Lung (tissue), 12 donors: ENCODE measurements around the gene PLCD3. TPM values are rescaled to one million over a fixed set of nuclear protein-coding genes. Genes with fewer than 3 reads are reported as not detected.
A peak's percentile ranks its signal among the peaks of the same experiment; 100 is the strongest.

ENCODE experiments used
- ATAC-seq: fragments of 200-7000 bp; cut with Tn5 transposase; one replicate; pipeline ENCODE4 v1.9.1; 2020; ENCODE audit warnings: moderate number of reproducible peaks; ENCODE audit not compliant: insufficient read depth, low FRiP score
- DNase-seq, 3 donors: peaks; one replicate each; pipeline ENCODE4 v3.0.0-alpha.2; 2013 to 2017
- H3K27ac ChIP-seq, 2 donors: one replicate each; pipeline ENCODE4 v1.5.1; 2013; ENCODE audit warnings: mild to moderate bottlenecking in 2 of 2, moderate library complexity in 2 of 2, control low read depth in 1 of 2, inconsistent platforms in 1 of 2, low read depth in 1 of 2, low read length in 1 of 2
- H3K27me3 ChIP-seq, 3 donors: one replicate each; pipeline ENCODE4 v1.5.1; 2013; ENCODE audit warnings: low read length in 2 of 3; ENCODE audit not compliant: control insufficient read depth in 3 of 3, insufficient read depth in 3 of 3
- H3K36me3 ChIP-seq, 4 donors: one replicate each; pipeline ENCODE4 v1.5.1; 2013; ENCODE audit warnings: low read length in 4 of 4, mild to moderate bottlenecking in 1 of 4, moderate library complexity in 1 of 4; ENCODE audit not compliant: control insufficient read depth in 4 of 4, insufficient read depth in 4 of 4
- H3K4me1 ChIP-seq, 5 donors: one replicate each; pipeline ENCODE4 v1.5.1; 2013; ENCODE audit warnings: low read length in 5 of 5, mild to moderate bottlenecking in 2 of 5, moderate library complexity in 1 of 5; ENCODE audit not compliant: control insufficient read depth in 5 of 5, insufficient read depth in 5 of 5
- H3K4me3 ChIP-seq: one replicate; pipeline ENCODE4 v1.5.1; 2013; ENCODE audit warnings: mild to moderate bottlenecking, control low read depth, moderate library complexity
- H3K9ac ChIP-seq, 2 donors: one replicate each; pipeline ENCODE4 v1.5.1; 2013; ENCODE audit warnings: low read length in 2 of 2, control low read depth in 1 of 2; ENCODE audit not compliant: insufficient read depth in 1 of 2
- H3K9me3 ChIP-seq, 4 donors: one replicate each; pipeline ENCODE4 v1.5.1; 2013; ENCODE audit warnings: low read length in 3 of 4, mild to moderate bottlenecking in 1 of 4, moderate library complexity in 1 of 4; ENCODE audit not compliant: control insufficient read depth in 4 of 4, insufficient read depth in 3 of 4
- WGBS, 2 donors: extraction: QIAGEN DNeasy Blood & Tissue Kit; methylation state at CpG; one replicate each; pipeline ENCODE4 v1.1.7; 2013; 5-methylcytosine and 5-hydroxymethylcytosine counted together
- polyA plus RNA-seq, 2 donors: library from polyadenylated mRNA; stranded (reverse); fragments of 200-250 nt; gene quantifications; one replicate each; pipeline ENCODE4 v1.2.1, GENCODE V29; 2013
- total RNA-seq, 2 donors: library from RNA; depleted of rRNA in 1 of 2; stranded (reverse); fragments of >200 nt in 1 of 2; gene quantifications; one replicate each; pipeline ENCODE4 v1.2.1, GENCODE V29; 2014 to 2021
- TF ChIP-seq, protein P1 (sequence below): IDR thresholded peaks from 2 replicates; pipeline ENCODE4 v1.5.1; 2012; ENCODE audit warnings: mild to moderate bottlenecking; ENCODE audit errors: control extremely low read depth, extremely low read depth
- donor health status: control.
- donor health status: control.
- donor health status: Bipolar disorder and iron deficiency.
- donor health status: healthy.
- donor health status: DM: yes; HTN: yes; CAD: no.

Gene PLCD3
- total and polyA plus RNA-seq, 4 donors = 3.6 to 43.3 (median 18.9) TPM

- H3K4me1 ChIP-seq = peaks cover 3 to 29% (median 15%) of the 10 kb centered on the region in 5 donors
- no peak overlapping the region for H3K4me3 ChIP-seq
- H3K36me3 ChIP-seq = peaks cover 0 to 7% (median 5%) of the 10 kb centered on the region in 4 donors
- TF ChIP-seq, protein P1, sequence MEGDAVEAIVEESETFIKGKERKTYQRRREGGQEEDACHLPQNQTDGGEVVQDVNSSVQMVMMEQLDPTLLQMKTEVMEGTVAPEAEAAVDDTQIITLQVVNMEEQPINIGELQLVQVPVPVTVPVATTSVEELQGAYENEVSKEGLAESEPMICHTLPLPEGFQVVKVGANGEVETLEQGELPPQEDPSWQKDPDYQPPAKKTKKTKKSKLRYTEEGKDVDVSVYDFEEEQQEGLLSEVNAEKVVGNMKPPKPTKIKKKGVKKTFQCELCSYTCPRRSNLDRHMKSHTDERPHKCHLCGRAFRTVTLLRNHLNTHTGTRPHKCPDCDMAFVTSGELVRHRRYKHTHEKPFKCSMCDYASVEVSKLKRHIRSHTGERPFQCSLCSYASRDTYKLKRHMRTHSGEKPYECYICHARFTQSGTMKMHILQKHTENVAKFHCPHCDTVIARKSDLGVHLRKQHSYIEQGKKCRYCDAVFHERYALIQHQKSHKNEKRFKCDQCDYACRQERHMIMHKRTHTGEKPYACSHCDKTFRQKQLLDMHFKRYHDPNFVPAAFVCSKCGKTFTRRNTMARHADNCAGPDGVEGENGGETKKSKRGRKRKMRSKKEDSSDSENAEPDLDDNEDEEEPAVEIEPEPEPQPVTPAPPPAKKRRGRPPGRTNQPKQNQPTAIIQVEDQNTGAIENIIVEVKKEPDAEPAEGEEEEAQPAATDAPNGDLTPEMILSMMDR = no peak
- ATAC-seq (peak; percentile 8), DNase-seq (peak; percentile 57 to 65 (median 63))
- peak overlapping the region in 1 of 2 donors; percentile 8 for H3K9ac ChIP-seq
- peak overlapping the region; percentile 65 to 86 for H3K27ac ChIP-seq
- no peaks in the 10 kb centered on the region for H3K27me3 ChIP-seq
- no peaks in the 10 kb centered on the region for H3K9me3 ChIP-seq
- 23 to 28% methylated on average over 5 of the region's 5 CpGs for WGBS, 2 donors
Observed at GRCh38 chr17:45170931-45171337, 38.6 kb upstream of the PLCD3 start.

DNA sequence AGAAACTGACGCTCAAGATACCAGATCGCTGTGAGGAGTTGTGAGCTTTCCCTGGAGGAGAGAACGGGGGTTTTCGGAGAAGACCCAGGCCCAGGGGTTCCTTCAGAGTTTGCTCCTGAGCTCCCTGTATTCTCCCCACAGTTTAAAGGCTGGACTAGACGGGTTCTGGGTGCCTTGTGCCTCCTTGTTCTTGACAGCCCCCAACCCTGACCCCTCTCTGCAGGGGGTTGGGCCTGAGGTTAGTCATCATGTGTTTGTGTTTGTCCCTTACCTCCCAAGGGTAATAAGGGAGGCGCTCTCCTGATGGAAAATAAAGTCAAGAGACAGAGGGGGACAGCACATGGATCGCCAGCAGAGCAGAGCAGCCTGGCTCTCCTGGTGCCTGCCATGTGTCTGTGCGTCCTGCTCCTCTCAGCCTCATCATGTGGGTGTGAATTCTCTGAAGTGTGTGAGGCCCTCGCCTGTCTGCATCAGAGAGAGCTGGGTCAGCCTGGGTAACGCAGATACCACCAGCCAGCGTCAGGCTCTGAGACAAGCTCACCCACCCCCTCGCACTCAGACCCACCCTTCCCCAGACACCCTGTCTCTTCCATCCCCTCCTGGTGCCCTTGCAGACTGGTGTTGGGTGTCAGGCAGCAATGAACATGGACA is 38.1 kb upstream of the PLCD3 start:
- H3K9ac ChIP-seq = no peak overlapping the region
- H3K27me3 ChIP-seq = no peaks in the 10 kb centered on the region
- H3K27ac ChIP-seq = peak overlapping the region; percentile 65 to 86
- no peaks in the 10 kb centered on the region for H3K9me3 ChIP-seq
- H3K36me3 ChIP-seq = peaks cover 0 to 7% (median 5%) of the 10 kb centered on the region in 4 donors
- TF ChIP-seq, protein P1 = no peak
- H3K4me3 ChIP-seq = no peak overlapping the region
- H3K4me1 ChIP-seq = peaks cover 3 to 29% (median 15%) of the 10 kb centered on the region in 5 donors
- DNase-seq (no peak), ATAC-seq (no peak)
- 88 to 91% methylated on average over 12 of the region's 12 CpGs for WGBS, 2 donors

GRCh38 chr17:45168991-45169752 is 36.9 kb upstream of the PLCD3 start:
- no peak for ATAC-seq
- DNase-seq = no peak
- TF ChIP-seq, protein P1 = no peak
- H3K36me3 ChIP-seq = peaks cover 0 to 7% (median 5%) of the 10 kb centered on the region in 4 donors
- no peaks in the 10 kb centered on the region for H3K9me3 ChIP-seq
- H3K4me1 ChIP-seq = peaks cover 3 to 29% (median 15%) of the 10 kb centered on the region in 5 donors
- H3K9ac ChIP-seq = no peak overlapping the region
- H3K27me3 ChIP-seq = no peaks in the 10 kb centered on the region
- WGBS, 2 donors = 95 to 96% methylated on average over 43 of the region's 43 CpGs
- H3K4me3 ChIP-seq = no peak overlapping the region
- H3K27ac ChIP-seq = no peak overlapping the region
